HepG2 (cell line): Measurements from ENCODE around the gene PLCG1. TPM values are rescaled to one million over a fixed set of nuclear protein-coding genes. Genes with fewer than 3 reads are reported as not detected.
A peak's percentile ranks its signal among the peaks of the same experiment; 100 is the strongest.

Experiments
- ATF7-NPFF ChIP-seq: sonication (generic); formaldehyde crosslinking; IDR thresholded peaks from 2 replicates; pipeline ENCODE4 v1.8.1; 2023; ENCODE audit warnings: mild to moderate bottlenecking, low read depth, missing genetic modification reagents, moderate library complexity
- CCDC6 ChIP-seq: sonication (generic); formaldehyde crosslinking; IDR thresholded peaks from 2 replicates; pipeline ENCODE4 v1.8.1; 2022; ENCODE audit warnings: mild to moderate bottlenecking, missing genetic modification reagents, moderate library complexity
- EZH2 ChIP-seq: conservative IDR thresholded peaks from 2 replicates; pipeline ENCODE4 v1.6.1; 2012; ENCODE audit warnings: mild to moderate bottlenecking, low read depth, low read length, moderate library complexity
- HHEX ChIP-seq: IDR thresholded peaks from 2 replicates; pipeline ENCODE4 v1.6.1; 2016; ENCODE audit warnings: control low read depth
- MTA1 ChIP-seq: sonication (generic); formaldehyde crosslinking; IDR thresholded peaks from 2 replicates; pipeline ENCODE4 v1.4.0; 2020; ENCODE audit warnings: missing genetic modification reagents, mild to moderate bottlenecking, borderline replicate concordance
- POLR2AphosphoS2 ChIP-seq: IDR thresholded peaks from 2 replicates; pipeline ENCODE4 v1.6.1; 2011; ENCODE audit warnings: low read depth, low read length, improper control_type of control experiment
- RFX1 ChIP-seq: fragments of 450-650 bp; IDR thresholded peaks from 2 replicates; pipeline ENCODE4 v1.6.1; 2017
- RFX3 ChIP-seq: IDR thresholded peaks from 2 replicates; pipeline ENCODE4 v1.6.1; 2016; ENCODE audit warnings: missing biosample characterization, missing genetic modification reagents
- SALL2 ChIP-seq: sonication (generic); formaldehyde crosslinking; IDR thresholded peaks from 2 replicates; pipeline ENCODE4 v1.8.1; 2023; ENCODE audit warnings: mild to moderate bottlenecking, missing genetic modification reagents, inconsistent platforms
- SAP130 ChIP-seq: IDR thresholded peaks from 2 replicates; pipeline ENCODE4 v1.6.1; 2016; ENCODE audit warnings: low read depth
- TBX2 ChIP-seq: sonication (generic); formaldehyde crosslinking; IDR thresholded peaks from 2 replicates; pipeline ENCODE4 v1.5.0; 2020; ENCODE audit warnings: missing genetic modification reagents, mild to moderate bottlenecking, borderline replicate concordance
- YEATS4 ChIP-seq: sonication (generic); formaldehyde crosslinking; IDR thresholded peaks from 2 replicates; pipeline ENCODE4 v1.4.0; 2020; ENCODE audit warnings: missing genetic modification reagents, borderline replicate concordance
- ZFX ChIP-seq: sonication (generic); formaldehyde crosslinking; IDR thresholded peaks from 2 replicates; pipeline ENCODE4 v1.4.0; 2020; ENCODE audit warnings: mild to moderate bottlenecking, low read depth, missing genetic modification reagents, moderate library complexity
- ZMYM2 ChIP-seq: sonication (generic); formaldehyde crosslinking; IDR thresholded peaks from 2 replicates; pipeline ENCODE4 v1.8.0; 2022; ENCODE audit warnings: mild to moderate bottlenecking, missing genetic modification reagents
- ZNF234 ChIP-seq: sonication (generic); formaldehyde crosslinking; conservative IDR thresholded peaks from 2 replicates; pipeline ENCODE4 v1.5.1; 2020; ENCODE audit warnings: mild to moderate bottlenecking, missing genetic modification reagents
- ZNF251 ChIP-seq: sonication (generic); formaldehyde crosslinking; IDR thresholded peaks from 2 replicates; pipeline ENCODE4 v1.9.0; 2021; ENCODE audit warnings: mild to moderate bottlenecking, missing genetic modification reagents
- ZNF337 ChIP-seq: sonication (generic); formaldehyde crosslinking; IDR thresholded peaks from 2 replicates; pipeline ENCODE4 v1.5.1; 2020; ENCODE audit warnings: missing genetic modification reagents, low read depth, mild to moderate bottlenecking, borderline replicate concordance
- ZNF567 ChIP-seq: sonication (generic); formaldehyde crosslinking; IDR thresholded peaks from 2 replicates; pipeline ENCODE4 v1.8.1; 2023; ENCODE audit warnings: mild to moderate bottlenecking, missing genetic modification reagents, borderline replicate concordance
- ZNF607 ChIP-seq: sonication (generic); formaldehyde crosslinking; IDR thresholded peaks from 2 replicates; pipeline ENCODE4 v1.5.1; 2020; ENCODE audit warnings: missing genetic modification reagents, mild to moderate bottlenecking, borderline replicate concordance
- ZNF619 ChIP-seq: sonication (generic); formaldehyde crosslinking; IDR thresholded peaks from 2 replicates; pipeline ENCODE4 v1.4.0; 2020; ENCODE audit warnings: mild to moderate bottlenecking, missing genetic modification reagents
- ZNF737 ChIP-seq: sonication (generic); formaldehyde crosslinking; IDR thresholded peaks from 2 replicates; pipeline ENCODE4 v1.5.0; 2020; ENCODE audit warnings: missing genetic modification reagents, mild to moderate bottlenecking, borderline replicate concordance
- ZNF83 ChIP-seq: sonication (generic); formaldehyde crosslinking; IDR thresholded peaks from 2 replicates; pipeline ENCODE4 v1.4.0; 2020; ENCODE audit warnings: missing genetic modification reagents, mild to moderate bottlenecking, borderline replicate concordance
- polyA plus RNA-seq, 8 experiments: library from polyadenylated mRNA; depleted of rRNA in 3 of 8; stranded (reverse) in 7 of 8; unstranded in 1 of 8; fragments of >200 nt; fragmentation: Illumina TruSeq in 4 of 8; extraction: Trizol in 4 of 8; gene quantifications; 2 replicates each; pipeline versions ENCODE4 v1.2.1 to v1.2.3, GENCODE V29; 2011 to 2016; ENCODE audit warnings: low read depth in 4 of 8, missing spikeins in 1 of 8, mixed read lengths in 1 of 8; ENCODE audit not compliant: insufficient read depth in 1 of 8
- total RNA-seq, 5 experiments: library from RNA; depleted of rRNA; stranded (reverse); fragments of >200 nt; fragmentation: Illumina TruSeq; extraction: Trizol; gene quantifications; 2 replicates each; pipeline ENCODE4 v1.2.3, GENCODE V29; 2016; ENCODE audit warnings: low read depth in 1 of 5
- TF ChIP-seq, protein P1 (sequence below): sonication (generic); formaldehyde crosslinking; IDR thresholded peaks from 2 replicates; pipeline ENCODE4 v1.8.1; 2022; ENCODE audit warnings: low read depth, mild to moderate bottlenecking, missing genetic modification reagents
- TF ChIP-seq, protein P2 (sequence below): sonication (generic); formaldehyde crosslinking; IDR thresholded peaks from 2 replicates; pipeline ENCODE4 v1.8.0; 2022; ENCODE audit warnings: mild to moderate bottlenecking, missing genetic modification reagents, moderate library complexity
- TF ChIP-seq, protein P3 (sequence below): IDR thresholded peaks from 2 replicates; pipeline ENCODE4 v1.6.1; 2016; ENCODE audit warnings: missing biosample characterization, missing genetic modification reagents, low read depth

The PLCG1 gene
- total and polyA plus RNA-seq, 2 of the 13 experiments (the other 11 are each of a cell fraction or from before 2014, with no cell fraction given): 85.3 to 158 TPM

DNA sequence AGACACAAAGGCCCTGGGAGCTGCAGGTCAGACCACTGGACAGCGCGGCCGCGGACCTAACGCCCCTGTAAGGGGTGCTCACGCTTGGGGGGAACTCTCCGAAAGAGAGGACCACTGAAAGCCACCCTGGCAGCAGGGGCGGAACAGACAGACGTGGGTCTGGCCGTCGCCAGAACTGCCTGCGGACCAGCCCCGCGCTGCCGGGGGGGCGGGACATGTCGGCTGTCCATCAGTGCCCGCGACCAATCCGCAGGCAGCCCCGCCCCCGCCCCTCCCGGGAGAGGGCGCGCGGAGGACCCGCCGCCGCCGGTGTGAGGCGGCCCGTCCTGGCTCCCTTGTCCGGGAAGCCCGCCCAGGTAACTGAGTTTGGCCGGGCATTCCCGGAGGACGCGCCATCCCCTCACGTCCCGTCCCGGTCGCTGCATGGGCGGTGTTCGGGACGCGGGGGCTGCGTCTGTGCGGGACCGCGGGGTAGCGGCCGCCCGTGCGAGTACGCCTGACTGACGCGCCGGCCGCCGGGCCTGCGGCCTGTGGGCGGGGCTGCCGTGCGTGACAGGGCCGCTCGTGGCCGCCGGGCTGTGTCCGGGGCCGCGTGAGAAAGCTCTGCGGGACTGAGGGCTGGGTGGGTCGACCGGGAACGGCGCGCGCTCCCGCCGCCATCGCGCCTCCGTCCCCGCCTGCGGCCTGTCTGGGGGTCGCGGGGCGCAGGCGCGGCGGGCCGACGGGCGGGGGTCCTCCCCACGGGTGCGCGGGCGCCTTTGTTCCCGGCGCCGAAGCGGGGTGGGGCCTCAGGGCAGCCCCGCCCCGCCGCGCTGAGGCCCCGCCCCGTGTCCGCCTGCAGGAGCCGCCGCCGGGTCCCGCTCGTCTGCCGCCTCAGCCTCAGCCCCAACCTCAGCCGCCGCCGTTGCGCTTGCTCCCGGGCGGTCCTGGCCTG is at the start of gene PLCG1 (continued):
- TF ChIP-seq, protein P1, sequence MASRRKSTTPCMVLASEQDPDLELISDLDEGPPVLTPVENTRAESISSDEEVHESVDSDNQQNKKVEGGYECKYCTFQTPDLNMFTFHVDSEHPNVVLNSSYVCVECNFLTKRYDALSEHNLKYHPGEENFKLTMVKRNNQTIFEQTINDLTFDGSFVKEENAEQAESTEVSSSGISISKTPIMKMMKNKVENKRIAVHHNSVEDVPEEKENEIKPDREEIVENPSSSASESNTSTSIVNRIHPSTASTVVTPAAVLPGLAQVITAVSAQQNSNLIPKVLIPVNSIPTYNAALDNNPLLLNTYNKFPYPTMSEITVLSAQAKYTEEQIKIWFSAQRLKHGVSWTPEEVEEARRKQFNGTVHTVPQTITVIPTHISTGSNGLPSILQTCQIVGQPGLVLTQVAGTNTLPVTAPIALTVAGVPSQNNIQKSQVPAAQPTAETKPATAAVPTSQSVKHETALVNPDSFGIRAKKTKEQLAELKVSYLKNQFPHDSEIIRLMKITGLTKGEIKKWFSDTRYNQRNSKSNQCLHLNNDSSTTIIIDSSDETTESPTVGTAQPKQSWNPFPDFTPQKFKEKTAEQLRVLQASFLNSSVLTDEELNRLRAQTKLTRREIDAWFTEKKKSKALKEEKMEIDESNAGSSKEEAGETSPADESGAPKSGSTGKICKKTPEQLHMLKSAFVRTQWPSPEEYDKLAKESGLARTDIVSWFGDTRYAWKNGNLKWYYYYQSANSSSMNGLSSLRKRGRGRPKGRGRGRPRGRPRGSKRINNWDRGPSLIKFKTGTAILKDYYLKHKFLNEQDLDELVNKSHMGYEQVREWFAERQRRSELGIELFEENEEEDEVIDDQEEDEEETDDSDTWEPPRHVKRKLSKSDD: peak; percentile 60; the same call in 1 of the 2 replicates
- TF ChIP-seq, protein P2, sequence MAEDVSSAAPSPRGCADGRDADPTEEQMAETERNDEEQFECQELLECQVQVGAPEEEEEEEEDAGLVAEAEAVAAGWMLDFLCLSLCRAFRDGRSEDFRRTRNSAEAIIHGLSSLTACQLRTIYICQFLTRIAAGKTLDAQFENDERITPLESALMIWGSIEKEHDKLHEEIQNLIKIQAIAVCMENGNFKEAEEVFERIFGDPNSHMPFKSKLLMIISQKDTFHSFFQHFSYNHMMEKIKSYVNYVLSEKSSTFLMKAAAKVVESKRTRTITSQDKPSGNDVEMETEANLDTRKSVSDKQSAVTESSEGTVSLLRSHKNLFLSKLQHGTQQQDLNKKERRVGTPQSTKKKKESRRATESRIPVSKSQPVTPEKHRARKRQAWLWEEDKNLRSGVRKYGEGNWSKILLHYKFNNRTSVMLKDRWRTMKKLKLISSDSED (CRISPR knock-in tag): no peak
- TF ChIP-seq MTA1 (CRISPR knock-in tag) (peak; percentile 82; the same call in 1 of the 2 replicates), ZNF607 (peak; percentile 94), RFX1 (no peak), ZNF567 (CRISPR knock-in tag) (no peak; the same call in 1 of the 2 replicates), ZNF234 (CRISPR knock-in tag) (peak; percentile 98), EZH2 (no peak), RFX3 (CRISPR knock-in tag) (no peak), ZMYM2 (CRISPR knock-in tag) (no peak), ZFX (CRISPR knock-in tag) (peak; percentile 97), YEATS4 (CRISPR knock-in tag) (peak; percentile 96), ZNF251 (peak; percentile 74; the same call in 1 of the 2 replicates), ATF7-NPFF (CRISPR knock-in tag) (no peak; the same call in none of the 2 replicates), CCDC6 (no peak; the same call in 1 of the 2 replicates), SALL2 (CRISPR knock-in tag) (peak; percentile 78; the same call in 1 of the 2 replicates), SAP130 (CRISPR knock-in tag) (peak; percentile 92), HHEX (CRISPR knock-in tag) (no peak), ZNF337 (no peak), ZNF619 (CRISPR knock-in tag) (no peak), POLR2AphosphoS2 (no peak), ZNF83 (CRISPR knock-in tag) (no peak), ZNF737 (CRISPR knock-in tag) (no peak), TBX2 (peak; percentile 87)
- TF ChIP-seq, protein P3, sequence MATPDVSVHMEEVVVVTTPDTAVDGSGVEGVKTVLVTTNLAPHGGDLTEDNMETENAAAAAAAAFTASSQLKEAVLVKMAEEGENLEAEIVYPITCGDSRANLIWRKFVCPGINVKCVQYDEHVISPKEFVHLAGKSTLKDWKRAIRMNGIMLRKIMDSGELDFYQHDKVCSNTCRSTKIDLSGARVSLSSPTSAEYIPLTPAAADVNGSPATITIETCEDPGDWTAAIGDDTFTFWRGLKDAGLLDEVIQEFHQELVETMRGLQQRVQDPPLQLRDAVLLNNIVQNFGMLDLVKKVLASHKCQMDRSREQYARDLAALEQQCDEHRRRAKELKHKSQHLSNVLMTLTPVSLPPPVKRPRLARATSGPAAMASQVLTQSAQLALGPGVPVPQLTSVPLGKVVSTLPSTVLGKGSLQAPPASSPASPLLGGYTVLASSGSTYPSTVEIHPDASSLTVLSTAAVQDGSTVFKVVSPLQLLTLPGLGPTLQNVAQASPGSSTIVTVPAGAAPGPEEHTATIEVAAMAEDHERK (CRISPR knock-in tag): no peak; the same call in none of the 2 replicates
